ENCODE measurements around the gene EFCAB11.

Gene EFCAB11

DNA sequence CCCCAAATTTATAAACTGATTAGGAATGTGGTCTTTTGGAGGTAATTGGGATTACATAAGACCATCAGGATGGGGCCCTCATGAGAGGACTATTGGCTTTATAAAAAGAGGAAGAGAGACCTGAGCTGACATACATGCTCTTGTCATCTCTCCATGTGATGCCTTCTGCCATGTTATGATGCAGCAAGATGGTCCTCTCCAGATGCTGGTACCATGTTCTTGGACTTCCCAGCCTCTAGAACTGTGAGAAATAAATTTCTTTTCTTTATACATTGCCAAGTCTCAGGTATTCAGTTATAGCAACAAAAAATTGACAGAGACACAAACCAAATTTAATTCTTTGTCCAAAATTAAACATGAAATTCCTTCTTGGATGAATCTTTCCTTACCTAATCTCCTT, 92.9 kb downstream of the EFCAB11 start:
- TF ChIP-seq NFIC (IDR thresholded peaks at IDR 0.05): no peak
- no peak for TF ChIP-seq EGR1 (IDR thresholded peaks at IDR 0.05)
- no peak for TF ChIP-seq ZBTB7A (IDR thresholded peaks at IDR 0.05; ENCODE audit: low read depth)
- no peak for TF ChIP-seq TCF12 (IDR thresholded peaks at IDR 0.05; ENCODE audit: low read depth)
- no peak for TF ChIP-seq CEBPB (IDR thresholded peaks at IDR 0.05)
- TF ChIP-seq RAD21 (IDR thresholded peaks at IDR 0.05; ENCODE audit: low read depth): no peak
- TF ChIP-seq TAF1 (IDR thresholded peaks at IDR 0.05; ENCODE audit: low read depth): no peak
- TF ChIP-seq EP300 (IDR thresholded peaks at IDR 0.05; ENCODE audit: borderline replicate concordance): no peak
- TF ChIP-seq REST (IDR thresholded peaks at IDR 0.05; ENCODE audit: low read depth): no peak
- no peak for TF ChIP-seq YY1 (IDR thresholded peaks at IDR 0.05; ENCODE audit: low read depth)
- TF ChIP-seq, protein P1, sequence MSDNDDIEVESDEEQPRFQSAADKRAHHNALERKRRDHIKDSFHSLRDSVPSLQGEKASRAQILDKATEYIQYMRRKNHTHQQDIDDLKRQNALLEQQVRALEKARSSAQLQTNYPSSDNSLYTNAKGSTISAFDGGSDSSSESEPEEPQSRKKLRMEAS (IDR thresholded peaks at IDR 0.05): no peak
- no peak for TF ChIP-seq USF1 (IDR thresholded peaks at IDR 0.05)

- TF ChIP-seq ZBTB7A (IDR thresholded peaks at IDR 0.05; ENCODE audit: low read depth): no peak
- no peak for TF ChIP-seq EGR1 (IDR thresholded peaks at IDR 0.05)
- no peak for TF ChIP-seq NFIC (IDR thresholded peaks at IDR 0.05)
- TF ChIP-seq REST (IDR thresholded peaks at IDR 0.05; ENCODE audit: low read depth): no peak
- TF ChIP-seq FOXM1 (IDR thresholded peaks at IDR 0.05; ENCODE audit: borderline replicate concordance, low read depth): no peak
- TF ChIP-seq CREB1 (IDR thresholded peaks at IDR 0.05; ENCODE audit: low read depth): no peak
Observed at GRCh38 chr14:89858089-89858488, 96.4 kb downstream of the EFCAB11 start.

GRCh38 chr14:89856871-89857345, 97.6 kb downstream of the EFCAB11 start:
- no peak for TF ChIP-seq CREB1 (IDR thresholded peaks at IDR 0.05; ENCODE audit: low read depth)
- TF ChIP-seq, protein P1 (IDR thresholded peaks at IDR 0.05): no peak
- no peak for TF ChIP-seq NFIC (IDR thresholded peaks at IDR 0.05)
- TF ChIP-seq REST (IDR thresholded peaks at IDR 0.05; ENCODE audit: low read depth): no peak
- TF ChIP-seq EGR1 (IDR thresholded peaks at IDR 0.05): no peak
- no peak for TF ChIP-seq ZBTB7A (IDR thresholded peaks at IDR 0.05; ENCODE audit: low read depth)
- TF ChIP-seq USF1 (IDR thresholded peaks at IDR 0.05): no peak
- no peak for TF ChIP-seq RAD21 (IDR thresholded peaks at IDR 0.05; ENCODE audit: low read depth)
- TF ChIP-seq TEAD4 (IDR thresholded peaks at IDR 0.05): no peak
- TF ChIP-seq FOXM1 (IDR thresholded peaks at IDR 0.05; ENCODE audit: borderline replicate concordance, low read depth): no peak
- no peak for TF ChIP-seq TCF12 (IDR thresholded peaks at IDR 0.05; ENCODE audit: low read depth)
- no peak for TF ChIP-seq YY1 (IDR thresholded peaks at IDR 0.05; ENCODE audit: low read depth)
- no peak for TF ChIP-seq EP300 (IDR thresholded peaks at IDR 0.05; ENCODE audit: borderline replicate concordance)
- TF ChIP-seq CEBPB (IDR thresholded peaks at IDR 0.05): no peak
- no peak for TF ChIP-seq TAF1 (IDR thresholded peaks at IDR 0.05; ENCODE audit: low read depth)

- TF ChIP-seq TCF12 (IDR thresholded peaks at IDR 0.05; ENCODE audit: low read depth) (no peak), ZBTB7A (IDR thresholded peaks at IDR 0.05; ENCODE audit: low read depth) (no peak)
Observed at GRCh38 chr14:89855961-89856656, 98.4 kb downstream of the EFCAB11 start.
